H9 (cell line): ENCODE data around the gene LRIG1. TPM values are rescaled to one million over a fixed set of nuclear protein-coding genes. Genes with fewer than 3 reads are reported as not detected.

ENCODE experiments used
- DNase-seq: peaks from one replicate; pipeline ENCODE4 v3.0.0-alpha.2; 2017
- H2AFZ ChIP-seq: one replicate; pipeline ENCODE4 v1.6.1; 2013; ENCODE audit warnings: mild to moderate bottlenecking, low read length, control low read depth, moderate library complexity
- H2AK5ac ChIP-seq: 2 replicates; pipeline ENCODE4 v1.6.1; 2013; ENCODE audit warnings: low read length, control low read depth, mixed read lengths; ENCODE audit not compliant: insufficient read length
- H2BK120ac ChIP-seq: one replicate; pipeline ENCODE4 v1.6.1; 2013; ENCODE audit warnings: low read depth, mild to moderate bottlenecking, low read length, control low read depth, inconsistent platforms; ENCODE audit not compliant: poor library complexity, severe bottlenecking
- H2BK12ac ChIP-seq: 2 replicates; pipeline ENCODE4 v1.6.1; 2013; ENCODE audit warnings: low read length, control low read depth, mixed read lengths, low read depth; ENCODE audit not compliant: insufficient read length
- H2BK15ac ChIP-seq: 2 replicates; pipeline ENCODE4 v1.6.1; 2013; ENCODE audit warnings: low read depth, low read length, control low read depth
- H2BK20ac ChIP-seq: one replicate; pipeline ENCODE4 v1.6.1; 2013; ENCODE audit warnings: low read depth, mild to moderate bottlenecking, low read length, control low read depth, inconsistent platforms; ENCODE audit not compliant: poor library complexity, severe bottlenecking
- H2BK5ac ChIP-seq: 2 replicates; pipeline ENCODE4 v1.6.1; 2013; ENCODE audit warnings: low read length, control low read depth, mixed read lengths; ENCODE audit not compliant: insufficient read length
- H3K14ac ChIP-seq: 2 replicates; pipeline ENCODE4 v1.6.1; 2013; ENCODE audit warnings: low read length, control low read depth; ENCODE audit not compliant: insufficient read depth
- H3K18ac ChIP-seq: 2 replicates; pipeline ENCODE4 v1.6.1; 2013; ENCODE audit warnings: low read depth, mild to moderate bottlenecking, mixed read lengths, low read length, control low read depth; ENCODE audit not compliant: insufficient read length
- H3K23ac ChIP-seq: 2 replicates; pipeline ENCODE4 v1.6.1; 2013; ENCODE audit warnings: low read length, control low read depth, mixed read lengths, low read depth; ENCODE audit not compliant: insufficient read length
- H3K23me2 ChIP-seq: 2 replicates; pipeline ENCODE4 v1.6.1; 2013; ENCODE audit warnings: low read depth, mild to moderate bottlenecking, mixed read lengths, low read length, control low read depth; ENCODE audit not compliant: insufficient read length, poor library complexity, severe bottlenecking
- H3K27ac ChIP-seq: 2 replicates; pipeline ENCODE4 v1.5.1; 2013; ENCODE audit warnings: low read length, control low read depth, mixed read lengths, low read depth; ENCODE audit not compliant: insufficient read length
- H3K27me3 ChIP-seq: 2 replicates; pipeline ENCODE4 v1.6.1; 2013; ENCODE audit warnings: low read length, control low read depth, inconsistent platforms; ENCODE audit not compliant: insufficient read depth
- H3K4ac ChIP-seq: 2 replicates; pipeline ENCODE4 v1.6.1; 2013; ENCODE audit warnings: low read depth, mild to moderate bottlenecking, control low read depth, inconsistent platforms, low read length, moderate library complexity
- H3K4me1 ChIP-seq: 2 replicates; pipeline ENCODE4 v1.6.1; 2013; ENCODE audit warnings: low read length, control low read depth, inconsistent platforms; ENCODE audit not compliant: insufficient read depth
- H3K4me2 ChIP-seq: 2 replicates; pipeline ENCODE4 v1.6.1; 2013; ENCODE audit warnings: low read length, control low read depth, mixed read lengths; ENCODE audit not compliant: insufficient read length, insufficient read depth
- H3K56ac ChIP-seq: 2 replicates; pipeline ENCODE4 v1.6.1; 2013; ENCODE audit warnings: low read depth, mild to moderate bottlenecking, mixed read lengths, low read length, control low read depth; ENCODE audit not compliant: insufficient read length
- H3K79me1 ChIP-seq: 2 replicates; pipeline ENCODE4 v1.6.1; 2013; ENCODE audit warnings: low read depth, mild to moderate bottlenecking, moderate library complexity, low read length, control low read depth, inconsistent platforms; ENCODE audit not compliant: insufficient read depth, poor library complexity, severe bottlenecking
- H3K79me2 ChIP-seq: 2 replicates; pipeline ENCODE4 v1.6.1; 2013; ENCODE audit warnings: low read length, control low read depth, inconsistent platforms; ENCODE audit not compliant: insufficient read depth
- H3K9ac ChIP-seq: 2 replicates; pipeline ENCODE4 v1.6.1; 2013; ENCODE audit warnings: low read length, control low read depth, mixed read lengths; ENCODE audit not compliant: insufficient read length; ENCODE audit errors: extremely low read depth
- H3K9me3 ChIP-seq: one replicate; pipeline ENCODE4 v1.6.1; 2013; ENCODE audit warnings: low read depth, low read length, inconsistent platforms; ENCODE audit not compliant: control insufficient read depth
- H3T11ph ChIP-seq: one replicate; pipeline ENCODE4 v1.6.1; 2013; ENCODE audit warnings: mild to moderate bottlenecking, low read length, control low read depth, inconsistent platforms
- H4K20me1 ChIP-seq: one replicate; pipeline ENCODE4 v1.6.1; 2013; ENCODE audit not compliant: control insufficient read depth, insufficient read length, insufficient read depth
- H4K5ac ChIP-seq: 2 replicates; pipeline ENCODE4 v1.6.1; 2013; ENCODE audit warnings: low read depth, mild to moderate bottlenecking, mixed read lengths, low read length, control low read depth; ENCODE audit not compliant: insufficient read length
- H4K8ac ChIP-seq: replicated peaks from 2 replicates; pipeline ENCODE4 v1.6.1; 2013; ENCODE audit warnings: low read length, control low read depth, mixed read lengths, low read depth; ENCODE audit not compliant: insufficient read length
- H4K91ac ChIP-seq: 2 replicates; pipeline ENCODE4 v1.6.1; 2013; ENCODE audit warnings: low read depth, mild to moderate bottlenecking, moderate library complexity, mixed read lengths, low read length, control low read depth; ENCODE audit not compliant: insufficient read length
- H3K27ac Mint-ChIP-seq, 3 experiments: 2 replicates in 2 of 3; 3 replicates in 1 of 3; pipeline ENCODE4 v1.8.0; 2020 to 2021; ENCODE audit warnings: mixed read lengths in 3 of 3, mild to moderate bottlenecking in 1 of 3, moderate library complexity in 1 of 3
- H3K27me3 Mint-ChIP-seq: 2 replicates; pipeline ENCODE4 v1.8.0; 2021; ENCODE audit warnings: low read depth, mild to moderate bottlenecking, moderate library complexity, mixed read lengths
- H3K36me3 Mint-ChIP-seq, 3 experiments: 2 replicates in 2 of 3; 3 replicates in 1 of 3; pipeline ENCODE4 v1.8.0; 2020 to 2021; ENCODE audit warnings: low read depth in 3 of 3, mixed read lengths in 3 of 3; ENCODE audit not compliant: insufficient read depth in 1 of 3
- H3K4me1 Mint-ChIP-seq, 2 experiments: 2 replicates each; pipeline ENCODE4 v1.8.0; 2020; ENCODE audit warnings: mixed read lengths in 2 of 2
- H3K4me3 Mint-ChIP-seq, 2 experiments: 2 replicates in 1 of 2; 3 replicates in 1 of 2; pipeline ENCODE4 v1.8.0; 2020 to 2021; ENCODE audit warnings: mild to moderate bottlenecking in 2 of 2, mixed read lengths in 2 of 2, moderate library complexity in 1 of 2
- H3K9me3 Mint-ChIP-seq, 2 experiments: 2 replicates in 1 of 2; 3 replicates in 1 of 2; pipeline ENCODE4 v1.8.0; 2020; ENCODE audit warnings: mild to moderate bottlenecking in 2 of 2, mixed read lengths in 2 of 2, moderate library complexity in 1 of 2
- WGBS: extraction: QIAGEN DNeasy Blood & Tissue Kit; methylation state at CpG from one replicate; pipeline ENCODE4 v1.1.7; 2013; ENCODE audit warnings: missing lambda C conversion rate, low lambda C conversion rate, mixed read lengths; ENCODE audit not compliant: insufficient read length; ENCODE audit errors: extremely low coverage; 5-methylcytosine and 5-hydroxymethylcytosine counted together
- total RNA-seq: library from RNA; stranded (reverse); gene quantifications from 2 replicates; pipeline ENCODE4 v1.2.1, GENCODE V29; 2021
- TF ChIP-seq, protein P1 (sequence below): fragments of 200-600 bp; sonication (generic); conservative IDR thresholded peaks from 3 replicates; pipeline ENCODE4 v1.8.0; 2021; ENCODE audit warnings: antibody characterized with exemption, mild to moderate bottlenecking

The LRIG1 gene
- total RNA-seq, 1 experiment from 2014 or later: 70.3 TPM

- no CpG with 5 or more reads among the region's 10 CpGs for WGBS
- no peaks in the 10 kb centered on the region for H3K79me2 ChIP-seq
- TF ChIP-seq, protein P1, sequence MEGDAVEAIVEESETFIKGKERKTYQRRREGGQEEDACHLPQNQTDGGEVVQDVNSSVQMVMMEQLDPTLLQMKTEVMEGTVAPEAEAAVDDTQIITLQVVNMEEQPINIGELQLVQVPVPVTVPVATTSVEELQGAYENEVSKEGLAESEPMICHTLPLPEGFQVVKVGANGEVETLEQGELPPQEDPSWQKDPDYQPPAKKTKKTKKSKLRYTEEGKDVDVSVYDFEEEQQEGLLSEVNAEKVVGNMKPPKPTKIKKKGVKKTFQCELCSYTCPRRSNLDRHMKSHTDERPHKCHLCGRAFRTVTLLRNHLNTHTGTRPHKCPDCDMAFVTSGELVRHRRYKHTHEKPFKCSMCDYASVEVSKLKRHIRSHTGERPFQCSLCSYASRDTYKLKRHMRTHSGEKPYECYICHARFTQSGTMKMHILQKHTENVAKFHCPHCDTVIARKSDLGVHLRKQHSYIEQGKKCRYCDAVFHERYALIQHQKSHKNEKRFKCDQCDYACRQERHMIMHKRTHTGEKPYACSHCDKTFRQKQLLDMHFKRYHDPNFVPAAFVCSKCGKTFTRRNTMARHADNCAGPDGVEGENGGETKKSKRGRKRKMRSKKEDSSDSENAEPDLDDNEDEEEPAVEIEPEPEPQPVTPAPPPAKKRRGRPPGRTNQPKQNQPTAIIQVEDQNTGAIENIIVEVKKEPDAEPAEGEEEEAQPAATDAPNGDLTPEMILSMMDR: no peak
- no peak overlapping the region for H3K4ac ChIP-seq
- no peak overlapping the region for H3K56ac ChIP-seq
- H2BK120ac ChIP-seq: no peak overlapping the region
- Mint-ChIP-seq H3K4me1 (no peaks in the 10 kb centered on the region), H3K36me3 (peaks cover 69 to 94% (median 91%) of the 10 kb centered on the region in 3 experiments), H3K27ac (peak overlapping the region; percentile 15 to 73 (median 72); a peak in 3 of 7 replicates), H3K4me3 (no peak overlapping the region), H3K9me3 (no peaks in the 10 kb centered on the region; a peak in 1 of 5 replicates), H3K27me3 (no peaks in the 10 kb centered on the region)
- H3K23ac ChIP-seq: no peak overlapping the region
- H2BK5ac ChIP-seq: no peak overlapping the region
- no peak overlapping the region for H2BK12ac ChIP-seq
- no peak overlapping the region for H3K14ac ChIP-seq
- H3K9me3 ChIP-seq: no peaks in the 10 kb centered on the region
- H3K18ac ChIP-seq: no peak overlapping the region
- DNase-seq: no peak
- no peak overlapping the region for H2BK15ac ChIP-seq
- no peak overlapping the region for H4K8ac ChIP-seq
- H2BK20ac ChIP-seq: no peak overlapping the region
- H3K23me2 ChIP-seq: no peaks in the 10 kb centered on the region
- H4K20me1 ChIP-seq: no peaks in the 10 kb centered on the region
- H2AFZ ChIP-seq: no peak overlapping the region
- no peak overlapping the region for H3K9ac ChIP-seq
- H3K4me2 ChIP-seq: no peak overlapping the region
- no peak overlapping the region for H4K5ac ChIP-seq
- no peaks in the 10 kb centered on the region for H3K27me3 ChIP-seq
- no peak overlapping the region for H2AK5ac ChIP-seq
- H3K4me1 ChIP-seq: no peaks in the 10 kb centered on the region
- no peak overlapping the region for H4K91ac ChIP-seq
- H3T11ph ChIP-seq: no peak overlapping the region
- peaks cover 2% of the 10 kb centered on the region for H3K79me1 ChIP-seq
- H3K27ac ChIP-seq: no peak overlapping the region
These were observed 105.2 kb downstream of the LRIG1 start for GRCh38 chr3:66395635-66396034.
